ENCODE data around the gene ZNF236. TPM values are rescaled to one million over a fixed set of nuclear protein-coding genes. Genes with fewer than 3 reads are reported as not detected.

The ZNF236 gene
- total and polyA plus RNA-seq, 2 of the 8 experiments (the other 6 are each of a cell fraction or from before 2014, with no cell fraction given): 6.7 to 14.5 TPM

DNA sequence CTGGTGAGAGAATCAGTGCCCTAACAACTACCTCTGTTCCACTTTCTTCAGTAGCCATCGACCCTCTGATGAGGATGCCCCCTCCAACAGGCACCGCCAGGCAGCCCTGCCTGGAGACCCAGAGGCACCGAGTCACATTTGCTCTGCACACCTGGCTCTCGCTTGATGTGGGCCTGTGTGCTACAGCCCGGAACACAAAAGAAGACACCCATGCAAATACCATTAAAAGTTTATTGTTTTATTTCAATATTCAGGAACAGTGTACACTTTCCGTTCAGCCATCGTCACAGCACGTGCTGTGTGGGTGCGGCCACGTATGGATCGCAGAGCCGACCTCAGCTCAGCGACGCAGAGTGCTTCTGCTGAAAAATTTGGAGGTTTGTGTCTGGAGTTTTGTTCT lies 156.3 kb downstream of the ZNF236 start:
- Histone ChIP-seq H4K20me1 (replicated peaks in 1 of 2; ENCODE audit: control insufficient read depth in 1 of 2, insufficient read depth in 2 of 2, low read length in 2 of 2) (no peaks in the 10 kb centered on the region), H2BK5ac (ENCODE audit: low read depth, low read length) (no peak overlapping the region), H2BK20ac (ENCODE audit: low read length) (no peak overlapping the region), H2BK15ac (ENCODE audit: low read length) (no peak overlapping the region), H2AFZ (ENCODE audit: low read length) (no peak overlapping the region), H3K4me2 (ENCODE audit: insufficient read depth in 1 of 2, low read depth in 2 of 2, low read length in 2 of 2) (no peak overlapping the region), H3K9ac (replicated peaks in 1 of 4; ENCODE audit: extremely low read depth in 1 of 4, low read depth in 3 of 4, low read length in 3 of 4) (no peak overlapping the region), H4K5ac (ENCODE audit: insufficient read length, low read depth, low read length) (no peak overlapping the region), H3K79me1 (ENCODE audit: low read depth, low read length) (no peaks in the 10 kb centered on the region), H3K4me1 (replicated peaks in 1 of 4; ENCODE audit: control insufficient read depth in 3 of 4, insufficient read depth in 4 of 4, low read length in 3 of 4) (peaks cover 0 to 17% (median 11%) of the 10 kb centered on the region in 4 experiments), H3K23ac (ENCODE audit: insufficient read length) (no peak overlapping the region), H3K23me2 (ENCODE audit: low read depth, low read length) (no peaks in the 10 kb centered on the region), H3K18ac (ENCODE audit: extremely low read depth, low read length) (no peak overlapping the region), H3K4me3 (ENCODE audit: extremely low read depth in 1 of 4, insufficient read depth in 2 of 4, low read depth in 3 of 4, low read length in 4 of 4) (no peak overlapping the region), H3K4ac (replicated peaks; ENCODE audit: insufficient read length, low read depth, low read length) (no peak overlapping the region), H3K79me2 (ENCODE audit: control insufficient read depth in 1 of 2, insufficient read depth in 2 of 2, low read length in 2 of 2) (no peaks in the 10 kb centered on the region), H2AK5ac (ENCODE audit: low read depth, low read length) (no peak overlapping the region), H3K9me3 (ENCODE audit: insufficient read depth in 2 of 2, low read depth in 1 of 2, low read length in 1 of 2) (no peaks in the 10 kb centered on the region), H4K8ac (ENCODE audit: extremely low read depth, insufficient read depth, low read length) (no peak overlapping the region), H4K91ac (replicated peaks; ENCODE audit: insufficient read length, low read length) (no peak overlapping the region), H3K27ac (ENCODE audit: low read depth, low read length) (no peak overlapping the region), H3K14ac (ENCODE audit: insufficient read length) (no peak overlapping the region), H2BK12ac (ENCODE audit: low read depth, low read length) (no peak overlapping the region), H2BK120ac (replicated peaks; ENCODE audit: low read depth, low read length) (no peak overlapping the region), H3K27me3 (replicated peaks in 1 of 4; ENCODE audit: control insufficient read depth in 3 of 4, extremely low read depth in 1 of 4, insufficient read depth in 3 of 4, low read length in 3 of 4) (no peaks in the 10 kb centered on the region), H3K56ac (replicated peaks; ENCODE audit: insufficient read length, low read depth, low read length) (no peak overlapping the region), H3K36me3 (ENCODE audit: control insufficient read depth in 2 of 4, insufficient read depth in 4 of 4, low read length in 3 of 4) (no peaks in the 10 kb centered on the region)
- POLR2A ChIA-PET (ENCODE audit: partially characterized antibody): interaction anchor here (1.8 kb wide), 1 partner anchor 11 kb away, joined by 5 read pairs; no protein-coding TSS in a partner anchor
- no peak for TF ChIP-seq TBP (IDR thresholded peaks at IDR 0.05; ENCODE audit: low read depth, low read length)
- TF ChIP-seq, protein P1, sequence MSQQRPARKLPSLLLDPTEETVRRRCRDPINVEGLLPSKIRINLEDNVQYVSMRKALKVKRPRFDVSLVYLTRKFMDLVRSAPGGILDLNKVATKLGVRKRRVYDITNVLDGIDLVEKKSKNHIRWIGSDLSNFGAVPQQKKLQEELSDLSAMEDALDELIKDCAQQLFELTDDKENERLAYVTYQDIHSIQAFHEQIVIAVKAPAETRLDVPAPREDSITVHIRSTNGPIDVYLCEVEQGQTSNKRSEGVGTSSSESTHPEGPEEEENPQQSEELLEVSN (IDR thresholded peaks at IDR 0.05): no peak
- no peak for FAIRE-seq
- WGBS, 2 experiments (ENCODE audit: extremely low coverage in 1 of 2, insufficient coverage in 1 of 2, insufficient read length in 1 of 2, insufficient replicate concordance in 2 of 2, low coverage in 1 of 2, low lambda C conversion rate in 2 of 2, missing lambda C conversion rate in 1 of 2): 96% methylated on average over 14 of the region's 14 CpGs; no CpG with 5 or more reads in 1 of the 2 experiments
- CTCF ChIA-PET (ENCODE audit: partially characterized antibody): interaction anchor here (0.9 to 13.3 kb wide), 5 partner anchors 18 to 59 kb away, joined by 4 to 188 read pairs (median 6); no protein-coding TSS in a partner anchor
- peak in 1 of 2 experiments; percentile 30 for DNase-seq (ENCODE audit: low read depth in 1 of 2, low spot score in 2 of 2)

All from H1 (cell line).